H9 (cell line): ENCODE measurements around the gene TNFAIP2. TPM values are rescaled to one million over a fixed set of nuclear protein-coding genes. Genes with fewer than 3 reads are reported as not detected.
"Not testable (repeated sequence)": the region's sequence is repeated elsewhere in the genome, so short reads cannot be mapped to it uniquely, and the experiment has no call there.

Experiments used
- DNase-seq: peaks from one replicate; pipeline ENCODE4 v3.0.0-alpha.2; 2017
- H2AFZ ChIP-seq: one replicate; pipeline ENCODE4 v1.6.1; 2013; ENCODE audit warnings: mild to moderate bottlenecking, low read length, control low read depth, moderate library complexity
- H2AK5ac ChIP-seq: 2 replicates; pipeline ENCODE4 v1.6.1; 2013; ENCODE audit warnings: low read length, control low read depth, mixed read lengths; ENCODE audit not compliant: insufficient read length
- H2BK120ac ChIP-seq: one replicate; pipeline ENCODE4 v1.6.1; 2013; ENCODE audit warnings: low read depth, mild to moderate bottlenecking, low read length, control low read depth, inconsistent platforms; ENCODE audit not compliant: poor library complexity, severe bottlenecking
- H2BK12ac ChIP-seq: 2 replicates; pipeline ENCODE4 v1.6.1; 2013; ENCODE audit warnings: low read length, control low read depth, mixed read lengths, low read depth; ENCODE audit not compliant: insufficient read length
- H2BK15ac ChIP-seq: 2 replicates; pipeline ENCODE4 v1.6.1; 2013; ENCODE audit warnings: low read depth, low read length, control low read depth
- H2BK20ac ChIP-seq: one replicate; pipeline ENCODE4 v1.6.1; 2013; ENCODE audit warnings: low read depth, mild to moderate bottlenecking, low read length, control low read depth, inconsistent platforms; ENCODE audit not compliant: poor library complexity, severe bottlenecking
- H2BK5ac ChIP-seq: 2 replicates; pipeline ENCODE4 v1.6.1; 2013; ENCODE audit warnings: low read length, control low read depth, mixed read lengths; ENCODE audit not compliant: insufficient read length
- H3K14ac ChIP-seq: 2 replicates; pipeline ENCODE4 v1.6.1; 2013; ENCODE audit warnings: low read length, control low read depth; ENCODE audit not compliant: insufficient read depth
- H3K18ac ChIP-seq: 2 replicates; pipeline ENCODE4 v1.6.1; 2013; ENCODE audit warnings: low read depth, mild to moderate bottlenecking, mixed read lengths, low read length, control low read depth; ENCODE audit not compliant: insufficient read length
- H3K23ac ChIP-seq: 2 replicates; pipeline ENCODE4 v1.6.1; 2013; ENCODE audit warnings: low read length, control low read depth, mixed read lengths, low read depth; ENCODE audit not compliant: insufficient read length
- H3K23me2 ChIP-seq: 2 replicates; pipeline ENCODE4 v1.6.1; 2013; ENCODE audit warnings: low read depth, mild to moderate bottlenecking, mixed read lengths, low read length, control low read depth; ENCODE audit not compliant: insufficient read length, poor library complexity, severe bottlenecking
- H3K27ac ChIP-seq: 2 replicates; pipeline ENCODE4 v1.5.1; 2013; ENCODE audit warnings: low read length, control low read depth, mixed read lengths, low read depth; ENCODE audit not compliant: insufficient read length
- H3K27me3 ChIP-seq: 2 replicates; pipeline ENCODE4 v1.6.1; 2013; ENCODE audit warnings: low read length, control low read depth, inconsistent platforms; ENCODE audit not compliant: insufficient read depth
- H3K4ac ChIP-seq: 2 replicates; pipeline ENCODE4 v1.6.1; 2013; ENCODE audit warnings: low read depth, mild to moderate bottlenecking, control low read depth, inconsistent platforms, low read length, moderate library complexity
- H3K4me1 ChIP-seq: 2 replicates; pipeline ENCODE4 v1.6.1; 2013; ENCODE audit warnings: low read length, control low read depth, inconsistent platforms; ENCODE audit not compliant: insufficient read depth
- H3K4me2 ChIP-seq: 2 replicates; pipeline ENCODE4 v1.6.1; 2013; ENCODE audit warnings: low read length, control low read depth, mixed read lengths; ENCODE audit not compliant: insufficient read length, insufficient read depth
- H3K56ac ChIP-seq: 2 replicates; pipeline ENCODE4 v1.6.1; 2013; ENCODE audit warnings: low read depth, mild to moderate bottlenecking, mixed read lengths, low read length, control low read depth; ENCODE audit not compliant: insufficient read length
- H3K79me1 ChIP-seq: 2 replicates; pipeline ENCODE4 v1.6.1; 2013; ENCODE audit warnings: low read depth, mild to moderate bottlenecking, moderate library complexity, low read length, control low read depth, inconsistent platforms; ENCODE audit not compliant: insufficient read depth, poor library complexity, severe bottlenecking
- H3K79me2 ChIP-seq: 2 replicates; pipeline ENCODE4 v1.6.1; 2013; ENCODE audit warnings: low read length, control low read depth, inconsistent platforms; ENCODE audit not compliant: insufficient read depth
- H3K9ac ChIP-seq: 2 replicates; pipeline ENCODE4 v1.6.1; 2013; ENCODE audit warnings: low read length, control low read depth, mixed read lengths; ENCODE audit not compliant: insufficient read length; ENCODE audit errors: extremely low read depth
- H3K9me3 ChIP-seq: one replicate; pipeline ENCODE4 v1.6.1; 2013; ENCODE audit warnings: low read depth, low read length, inconsistent platforms; ENCODE audit not compliant: control insufficient read depth
- H3T11ph ChIP-seq: one replicate; pipeline ENCODE4 v1.6.1; 2013; ENCODE audit warnings: mild to moderate bottlenecking, low read length, control low read depth, inconsistent platforms
- H4K20me1 ChIP-seq: one replicate; pipeline ENCODE4 v1.6.1; 2013; ENCODE audit not compliant: control insufficient read depth, insufficient read length, insufficient read depth
- H4K5ac ChIP-seq: 2 replicates; pipeline ENCODE4 v1.6.1; 2013; ENCODE audit warnings: low read depth, mild to moderate bottlenecking, mixed read lengths, low read length, control low read depth; ENCODE audit not compliant: insufficient read length
- H4K8ac ChIP-seq: replicated peaks from 2 replicates; pipeline ENCODE4 v1.6.1; 2013; ENCODE audit warnings: low read length, control low read depth, mixed read lengths, low read depth; ENCODE audit not compliant: insufficient read length
- H4K91ac ChIP-seq: 2 replicates; pipeline ENCODE4 v1.6.1; 2013; ENCODE audit warnings: low read depth, mild to moderate bottlenecking, moderate library complexity, mixed read lengths, low read length, control low read depth; ENCODE audit not compliant: insufficient read length
- H3K27ac Mint-ChIP-seq, 3 experiments: 2 replicates in 2 of 3; 3 replicates in 1 of 3; pipeline ENCODE4 v1.8.0; 2020 to 2021; ENCODE audit warnings: mixed read lengths in 3 of 3, mild to moderate bottlenecking in 1 of 3, moderate library complexity in 1 of 3
- H3K27me3 Mint-ChIP-seq: 2 replicates; pipeline ENCODE4 v1.8.0; 2021; ENCODE audit warnings: low read depth, mild to moderate bottlenecking, moderate library complexity, mixed read lengths
- H3K36me3 Mint-ChIP-seq, 3 experiments: 2 replicates in 2 of 3; 3 replicates in 1 of 3; pipeline ENCODE4 v1.8.0; 2020 to 2021; ENCODE audit warnings: low read depth in 3 of 3, mixed read lengths in 3 of 3; ENCODE audit not compliant: insufficient read depth in 1 of 3
- H3K4me1 Mint-ChIP-seq, 2 experiments: 2 replicates each; pipeline ENCODE4 v1.8.0; 2020; ENCODE audit warnings: mixed read lengths in 2 of 2
- H3K4me3 Mint-ChIP-seq, 2 experiments: 2 replicates in 1 of 2; 3 replicates in 1 of 2; pipeline ENCODE4 v1.8.0; 2020 to 2021; ENCODE audit warnings: mild to moderate bottlenecking in 2 of 2, mixed read lengths in 2 of 2, moderate library complexity in 1 of 2
- H3K9me3 Mint-ChIP-seq, 2 experiments: 2 replicates in 1 of 2; 3 replicates in 1 of 2; pipeline ENCODE4 v1.8.0; 2020; ENCODE audit warnings: mild to moderate bottlenecking in 2 of 2, mixed read lengths in 2 of 2, moderate library complexity in 1 of 2
- CTCF ChIP-seq: fragments of 200-600 bp; sonication (generic); conservative IDR thresholded peaks from 3 replicates; pipeline ENCODE4 v1.8.0; 2021; ENCODE audit warnings: antibody characterized with exemption, mild to moderate bottlenecking
- whole genome bisulfite sequencing: extraction: QIAGEN DNeasy Blood & Tissue Kit; methylation state at CpG from one replicate; pipeline ENCODE4 v1.1.7; 2013; ENCODE audit warnings: missing lambda C conversion rate, low lambda C conversion rate, mixed read lengths; ENCODE audit not compliant: insufficient read length; ENCODE audit errors: extremely low coverage; 5-methylcytosine and 5-hydroxymethylcytosine counted together
- total RNA-seq: library from RNA; stranded (reverse); gene quantifications from 2 replicates; pipeline ENCODE4 v1.2.1, GENCODE V29; 2021

Gene TNFAIP2
- total RNA-seq, 1 experiment from 2014 or later = 29.3 TPM

- no peak overlapping the region for H2BK5ac ChIP-seq
- H2BK120ac ChIP-seq = no peak overlapping the region
- H2BK12ac ChIP-seq = no peak overlapping the region
- no peaks in the 10 kb centered on the region for H3K9me3 ChIP-seq
- Mint-ChIP-seq H3K4me3 (no peak overlapping the region), H3K36me3 (no peaks in the 10 kb centered on the region), H3K27me3 (peaks cover 11% of the 10 kb centered on the region), H3K27ac (no peak overlapping the region), H3K9me3 (no peaks in the 10 kb centered on the region), H3K4me1 (peaks cover 21 to 37% of the 10 kb centered on the region in 2 experiments)
- no peak overlapping the region for H2AK5ac ChIP-seq
- H3K79me2 ChIP-seq = no peaks in the 10 kb centered on the region
- H3K27ac ChIP-seq = no peak overlapping the region
- H4K8ac ChIP-seq = no peak overlapping the region
- no peak overlapping the region for H4K91ac ChIP-seq
- H3K9ac ChIP-seq = no peak overlapping the region
- H2BK15ac ChIP-seq = no peak overlapping the region
- no peak overlapping the region for H4K5ac ChIP-seq
- H3K23ac ChIP-seq = no peak overlapping the region
- no peak overlapping the region for H3T11ph ChIP-seq
- no peak overlapping the region for H3K18ac ChIP-seq
- no peak overlapping the region for H3K56ac ChIP-seq
- H2AFZ ChIP-seq = no peak overlapping the region
- no peak overlapping the region; the same call in 1 of the 2 replicates for H3K14ac ChIP-seq
- H3K4ac ChIP-seq = no peak overlapping the region
- no peaks in the 10 kb centered on the region for H3K27me3 ChIP-seq
- WGBS = no CpG with 5 or more reads among the region's 13 CpGs
- no peak overlapping the region for H2BK20ac ChIP-seq
- H3K79me1 ChIP-seq = no peaks in the 10 kb centered on the region
- H4K20me1 ChIP-seq = no peaks in the 10 kb centered on the region
- H3K23me2 ChIP-seq = peaks cover 4% of the 10 kb centered on the region
- peaks cover 6% of the 10 kb centered on the region for H3K4me1 ChIP-seq
- no peak overlapping the region for H3K4me2 ChIP-seq
- TF ChIP-seq CTCF = no peak
- no peak for DNase-seq
Observed at GRCh38 chr14:103113774-103114173, 9.5 kb upstream of the TNFAIP2 start.

- WGBS = no CpG with 5 or more reads among the region's 12 CpGs
- not testable (repeated sequence) for H2AK5ac ChIP-seq, H3K14ac ChIP-seq, H2BK12ac ChIP-seq, H3K23me2 ChIP-seq, H2BK15ac ChIP-seq, H4K8ac ChIP-seq, H3K79me2 ChIP-seq, H4K20me1 ChIP-seq, H4K5ac ChIP-seq, H3K9me3 Mint-ChIP-seq, H3K18ac ChIP-seq, H3K36me3 Mint-ChIP-seq, H3K4me2 ChIP-seq, H2AFZ ChIP-seq, H2BK120ac ChIP-seq, H3K79me1 ChIP-seq, H3K4ac ChIP-seq, DNase-seq, H3K27ac ChIP-seq, H3K4me1 ChIP-seq, H3K9ac ChIP-seq, H3K56ac ChIP-seq, H3K27ac Mint-ChIP-seq, H3K4me3 Mint-ChIP-seq, H2BK5ac ChIP-seq, H3K23ac ChIP-seq, H2BK20ac ChIP-seq, H4K91ac ChIP-seq, H3K27me3 ChIP-seq, H3K27me3 Mint-ChIP-seq, H3K9me3 ChIP-seq, H3T11ph ChIP-seq
- H3K4me1 Mint-ChIP-seq = peaks cover 14 to 30% of the 10 kb centered on the region in 2 experiments
Observed at GRCh38 chr14:103115086-103115679, 8.1 kb upstream of the TNFAIP2 start.
